Uterus (tissue), 2 donors: ENCODE measurements around the gene APOL5.

Experiments
- POLR2A ChIP-seq, 2 donors: fragments of 450-650 bp; IDR thresholded peaks; one replicate each; pipeline ENCODE4 v1.6.1; 2016; ENCODE audit warnings: antibody characterized with exemption in 2 of 2, mild to moderate bottlenecking in 1 of 2, moderate library complexity in 1 of 2
- TF ChIP-seq, protein P1 (sequence below), 4 experiments: fragments of 200-600 bp in 2 of 4; fragments of 450-650 bp in 2 of 4; sonication (generic) in 2 of 4; IDR thresholded peaks; one replicate each; pipeline ENCODE4 v1.5.1; 2016 to 2019; ENCODE audit warnings: antibody characterized with exemption in 4 of 4, mild to moderate bottlenecking in 2 of 4, moderate library complexity in 1 of 4

DNA sequence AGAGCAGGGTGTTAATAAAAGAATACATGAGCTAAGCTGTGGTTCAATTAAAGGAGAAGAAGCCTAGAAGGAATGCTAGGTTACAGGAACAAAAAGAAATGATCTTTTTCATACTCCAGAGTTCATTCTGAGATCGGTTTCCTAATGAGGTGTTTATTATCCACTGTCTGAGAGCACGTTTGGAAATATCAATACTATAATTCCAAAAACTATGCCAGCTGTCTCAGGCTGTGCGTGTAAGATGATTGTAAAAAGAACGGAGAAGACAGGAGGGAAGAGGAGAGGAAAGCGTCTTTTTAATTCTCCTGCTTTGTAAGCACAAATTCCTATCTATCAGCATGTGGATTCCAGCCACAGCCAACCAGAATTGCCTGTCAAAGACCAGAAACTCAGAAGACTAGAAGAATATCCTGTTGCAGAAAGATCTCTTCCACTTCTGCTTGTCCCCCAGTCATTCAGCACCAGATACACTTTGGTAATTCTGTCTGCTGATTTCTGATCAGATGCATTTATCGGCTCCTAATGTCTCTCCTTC lies 25.7 kb downstream of the APOL5 start:
- TF ChIP-seq, protein P1, sequence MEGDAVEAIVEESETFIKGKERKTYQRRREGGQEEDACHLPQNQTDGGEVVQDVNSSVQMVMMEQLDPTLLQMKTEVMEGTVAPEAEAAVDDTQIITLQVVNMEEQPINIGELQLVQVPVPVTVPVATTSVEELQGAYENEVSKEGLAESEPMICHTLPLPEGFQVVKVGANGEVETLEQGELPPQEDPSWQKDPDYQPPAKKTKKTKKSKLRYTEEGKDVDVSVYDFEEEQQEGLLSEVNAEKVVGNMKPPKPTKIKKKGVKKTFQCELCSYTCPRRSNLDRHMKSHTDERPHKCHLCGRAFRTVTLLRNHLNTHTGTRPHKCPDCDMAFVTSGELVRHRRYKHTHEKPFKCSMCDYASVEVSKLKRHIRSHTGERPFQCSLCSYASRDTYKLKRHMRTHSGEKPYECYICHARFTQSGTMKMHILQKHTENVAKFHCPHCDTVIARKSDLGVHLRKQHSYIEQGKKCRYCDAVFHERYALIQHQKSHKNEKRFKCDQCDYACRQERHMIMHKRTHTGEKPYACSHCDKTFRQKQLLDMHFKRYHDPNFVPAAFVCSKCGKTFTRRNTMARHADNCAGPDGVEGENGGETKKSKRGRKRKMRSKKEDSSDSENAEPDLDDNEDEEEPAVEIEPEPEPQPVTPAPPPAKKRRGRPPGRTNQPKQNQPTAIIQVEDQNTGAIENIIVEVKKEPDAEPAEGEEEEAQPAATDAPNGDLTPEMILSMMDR (IDR thresholded peaks at IDR 0.05) = no peak
- no peak for TF ChIP-seq POLR2A (IDR thresholded peaks at IDR 0.05)
